Islet precursor cell (in vitro differentiated cells): ENCODE measurements around the gene NUCB2.
A peak's percentile ranks its signal among the peaks of the same experiment; 100 is the strongest.

Source experiments
- DNase-seq: peaks from one replicate; pipeline ENCODE4 v3.0.0-alpha.2; 2018

The NUCB2 gene

GRCh38 chr11:17272801-17273200, 3.7 kb upstream of the NUCB2 start:
- DNase-seq: no peak

- DNase-seq: no peak
Measured at GRCh38 chr11:17273211-17273610, 3.3 kb upstream of the NUCB2 start.

- DNase-seq: peak; percentile 67
Measured at GRCh38 chr11:17273668-17274282, 2.8 kb upstream of the NUCB2 start.

GRCh38 chr11:17275400-17276235, 921 bp upstream of the NUCB2 start:
- DNase-seq: no peak

GRCh38 chr11:17277024-17277584, 565 bp downstream of the NUCB2 start:
- DNase-seq: no peak

- DNase-seq: no peak
Measured at GRCh38 chr11:17280494-17281127, 4.1 kb downstream of the NUCB2 start.

GRCh38 chr11:17286332-17286731, 9.8 kb downstream of the NUCB2 start:
- no peak for DNase-seq

GRCh38 chr11:17287058-17287457, 10.5 kb downstream of the NUCB2 start:
- no peak for DNase-seq

GRCh38 chr11:17291710-17292109, 15.2 kb downstream of the NUCB2 start:
- no peak for DNase-seq

- no peak for DNase-seq
Measured at GRCh38 chr11:17293311-17293710, 16.8 kb downstream of the NUCB2 start.

GRCh38 chr11:17294033-17294432, 17.5 kb downstream of the NUCB2 start:
- DNase-seq: no peak

GRCh38 chr11:17296852-17297559, 20.5 kb downstream of the NUCB2 start:
- no peak for DNase-seq

GRCh38 chr11:17298302-17298701, 21.8 kb downstream of the NUCB2 start:
- DNase-seq: no peak

- no peak for DNase-seq
Measured at GRCh38 chr11:17300372-17300771, 23.8 kb downstream of the NUCB2 start.

- no peak for DNase-seq
Measured at GRCh38 chr11:17313349-17314231, 37.1 kb downstream of the NUCB2 start.

GRCh38 chr11:17314232-17314547, 37.7 kb downstream of the NUCB2 start:
- no peak for DNase-seq

- no peak for DNase-seq
Measured at GRCh38 chr11:17314904-17315426, 38.4 kb downstream of the NUCB2 start.

GRCh38 chr11:17328871-17329494, 52.4 kb downstream of the NUCB2 start:
- DNase-seq: no peak

GRCh38 chr11:17331669-17332068, 55.1 kb downstream of the NUCB2 start:
- no peak for DNase-seq

GRCh38 chr11:17333799-17334586, 57.5 kb downstream of the NUCB2 start:
- no peak for DNase-seq

GRCh38 chr11:17343257-17343656, 66.7 kb downstream of the NUCB2 start:
- DNase-seq: no peak
